GM21619 (cell line): ENCODE measurements around the gene UNC93A.
"Not testable (repeated sequence)": the region's sequence is repeated elsewhere in the genome, so short reads cannot be mapped to it uniquely, and the experiment has no call there.

ENCODE experiments used
- ATAC-seq: cut with Tn5 transposase; IDR thresholded peaks from one replicate; pipeline ENCODE4 v1.9.1; 2021; ENCODE audit not compliant: unreplicated experiment

The UNC93A gene

GRCh38 chr6:167270499-167271311, 20.4 kb upstream of the UNC93A start:
- no peak for ATAC-seq

GRCh38 chr6:167272151-167272550, 19.0 kb upstream of the UNC93A start:
- ATAC-seq, result no peak

DNA sequence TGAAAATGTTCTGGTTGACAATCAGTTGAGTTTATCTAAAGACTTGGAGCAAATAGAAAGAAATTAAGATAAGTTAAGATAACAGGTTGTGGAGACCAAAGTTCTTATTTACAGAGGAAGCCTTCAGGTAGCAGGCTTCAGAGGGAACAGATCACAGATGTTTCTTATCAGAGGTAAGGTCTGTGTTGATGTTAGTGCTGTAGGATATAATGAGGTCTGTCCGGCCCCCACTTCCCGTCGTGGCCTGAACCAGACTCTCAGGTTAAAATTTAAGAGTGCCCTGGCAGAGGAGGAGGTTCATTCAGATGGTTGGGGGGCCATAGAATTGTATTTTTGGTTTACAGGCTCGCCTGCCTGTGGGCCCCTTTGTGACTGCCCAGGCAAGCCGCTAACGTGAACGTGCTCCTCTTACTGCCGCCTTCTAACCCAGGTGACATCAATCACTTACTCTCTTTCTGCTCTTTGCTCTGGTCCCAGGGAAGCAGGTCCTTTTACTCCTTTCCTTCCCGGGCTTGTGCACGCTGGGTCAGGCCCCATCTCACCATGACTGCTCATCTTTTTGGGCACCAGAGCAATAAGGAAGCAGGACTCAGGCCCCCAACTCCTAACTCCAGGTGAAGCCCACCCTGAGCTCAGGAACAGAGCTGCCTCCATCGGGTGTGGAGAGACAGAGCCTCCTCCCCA, 18.3 kb upstream of the UNC93A start:
- no peak for ATAC-seq

DNA sequence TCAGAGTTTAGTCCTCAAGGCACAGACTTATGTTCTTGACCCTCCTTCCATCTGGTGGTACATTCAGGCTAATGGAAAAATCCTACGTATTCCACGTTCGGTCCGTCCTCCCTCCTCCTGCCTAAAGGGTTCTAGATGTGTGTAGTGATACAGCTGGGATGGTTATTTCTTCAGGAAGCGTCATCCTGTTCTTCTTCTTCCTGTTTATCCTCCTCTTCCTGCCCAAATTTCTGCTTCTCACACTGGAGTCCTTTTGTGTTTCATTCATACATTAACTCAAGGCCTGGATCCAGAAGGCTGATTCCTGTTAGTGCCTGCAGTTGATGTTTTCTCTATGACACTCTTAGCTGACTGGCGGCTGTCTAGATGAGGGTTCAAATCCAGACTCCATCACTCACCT, 16.8 kb upstream of the UNC93A start:
- no peak for ATAC-seq

GRCh38 chr6:167275001-167275400, 16.1 kb upstream of the UNC93A start:
- ATAC-seq, result no peak

GRCh38 chr6:167275436-167275835, 15.7 kb upstream of the UNC93A start:
- ATAC-seq, result no peak

DNA sequence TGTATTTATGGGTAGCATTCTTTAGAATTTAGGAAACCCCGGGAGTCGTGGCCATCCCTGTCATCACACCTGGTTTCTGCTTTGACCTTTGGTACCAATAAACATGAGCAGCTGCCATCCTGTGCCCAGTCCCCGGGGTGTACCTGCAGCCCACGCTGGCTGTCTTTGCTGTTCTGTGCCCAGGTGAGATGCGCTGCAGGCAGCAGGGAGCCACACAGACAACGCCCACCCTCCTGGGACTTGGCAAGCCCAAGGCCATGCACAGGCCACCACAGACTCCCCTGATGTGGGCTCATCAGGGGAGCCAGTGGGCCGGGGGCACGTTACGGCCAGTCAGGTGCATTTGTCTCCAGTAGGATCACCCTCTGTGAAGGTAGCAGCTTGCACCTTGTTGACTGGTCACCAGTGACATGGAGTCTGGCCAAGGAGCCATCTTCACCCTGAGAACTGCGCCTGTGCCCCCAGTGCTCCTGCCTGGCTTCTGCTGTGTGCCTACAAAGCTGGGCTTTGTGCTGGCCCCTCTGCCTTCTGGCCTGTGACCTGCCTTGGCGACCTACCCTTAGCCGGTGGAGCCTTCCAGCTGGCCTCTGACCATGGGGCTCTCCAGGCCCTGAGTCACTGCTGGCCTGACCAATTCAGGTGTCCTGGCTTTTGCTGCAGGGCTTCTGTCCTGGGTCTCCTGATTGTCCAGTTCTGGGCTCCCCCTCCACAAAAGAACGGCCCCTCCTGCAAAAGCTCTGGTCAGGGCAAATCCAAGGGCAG, 14.2 kb upstream of the UNC93A start:
- no peak for ATAC-seq

DNA sequence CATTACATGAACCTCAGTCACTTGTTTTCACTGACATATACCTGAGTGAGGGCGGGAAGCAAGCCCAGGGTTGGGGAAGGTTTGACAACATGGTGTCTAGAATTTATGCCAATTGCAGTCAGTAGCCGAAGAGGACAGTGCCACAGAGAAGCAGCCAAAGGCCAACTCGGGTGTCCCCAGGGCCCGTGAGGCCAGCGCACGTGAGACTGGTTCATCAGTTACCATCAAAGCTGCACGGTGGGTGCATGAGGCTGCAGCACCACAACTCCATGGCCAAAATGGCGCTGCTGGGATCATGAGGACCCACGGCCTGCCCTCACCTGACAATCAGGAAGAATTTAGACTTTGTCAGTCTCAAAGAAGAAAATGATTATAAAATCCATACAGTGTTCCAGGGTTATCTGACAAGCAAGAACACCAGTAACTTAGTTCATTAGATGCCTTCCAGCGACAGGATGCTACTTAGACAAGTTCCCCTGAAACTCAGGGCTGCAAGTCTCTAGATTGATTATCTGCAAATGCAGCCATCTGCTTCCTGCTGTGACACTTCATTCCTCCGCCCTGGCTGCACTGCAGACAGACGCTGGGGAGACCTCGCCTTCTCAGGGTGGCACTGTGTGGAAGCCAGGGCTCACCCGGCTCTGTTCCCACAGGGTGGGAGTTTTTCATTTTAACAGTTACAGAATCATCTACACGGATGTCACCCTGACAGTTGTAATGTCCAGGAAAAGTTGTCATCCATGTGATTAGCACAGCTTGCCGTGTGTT, 12.8 kb upstream of the UNC93A start:
- ATAC-seq, result not testable (repeated sequence)

GRCh38 chr6:167279766-167280446, 11.2 kb upstream of the UNC93A start:
- no peak for ATAC-seq

DNA sequence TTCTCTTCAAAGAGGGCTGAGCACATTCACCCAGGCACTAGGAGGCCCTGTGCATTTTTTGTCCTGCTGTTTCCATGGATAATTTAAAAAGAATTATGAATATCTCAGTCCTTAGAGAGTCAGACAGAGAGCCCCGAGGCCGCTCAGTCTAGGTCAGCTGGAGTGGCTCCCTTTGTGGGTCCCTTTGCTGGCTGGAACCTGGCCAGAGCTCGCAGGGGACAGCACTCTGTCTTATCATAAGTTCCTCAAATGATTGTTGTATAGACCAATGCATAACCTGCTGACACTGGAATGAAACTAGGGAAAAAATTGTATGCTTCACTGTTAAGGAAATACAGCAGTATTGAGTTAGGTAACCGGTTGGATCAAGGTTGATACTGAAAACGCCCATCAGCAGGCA, 10.6 kb upstream of the UNC93A start:
- ATAC-seq, result not testable (repeated sequence)

DNA sequence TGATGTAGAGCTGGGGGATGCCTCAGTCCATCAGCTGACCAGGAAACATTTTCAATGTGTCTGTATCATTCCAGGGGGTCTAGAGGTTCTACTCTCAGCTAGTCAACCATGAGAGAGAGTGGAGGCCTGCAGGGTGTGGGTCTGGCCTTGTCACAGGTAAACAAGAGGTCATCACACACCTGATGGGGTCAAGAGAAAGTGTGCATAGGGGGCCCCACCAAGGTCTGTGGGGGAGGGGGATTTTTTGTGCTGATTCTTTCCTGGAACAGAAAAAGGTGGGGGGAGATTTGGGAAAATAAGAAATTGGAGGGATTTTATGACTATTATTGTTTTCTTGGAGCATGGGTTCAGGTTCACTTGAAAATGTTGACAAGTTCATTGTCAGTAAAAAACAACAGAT, 8.9 kb upstream of the UNC93A start:
- ATAC-seq, result no peak

- ATAC-seq, result not testable (repeated sequence)
These were observed 6.5 kb upstream of the UNC93A start for GRCh38 chr6:167284565-167284964.

DNA sequence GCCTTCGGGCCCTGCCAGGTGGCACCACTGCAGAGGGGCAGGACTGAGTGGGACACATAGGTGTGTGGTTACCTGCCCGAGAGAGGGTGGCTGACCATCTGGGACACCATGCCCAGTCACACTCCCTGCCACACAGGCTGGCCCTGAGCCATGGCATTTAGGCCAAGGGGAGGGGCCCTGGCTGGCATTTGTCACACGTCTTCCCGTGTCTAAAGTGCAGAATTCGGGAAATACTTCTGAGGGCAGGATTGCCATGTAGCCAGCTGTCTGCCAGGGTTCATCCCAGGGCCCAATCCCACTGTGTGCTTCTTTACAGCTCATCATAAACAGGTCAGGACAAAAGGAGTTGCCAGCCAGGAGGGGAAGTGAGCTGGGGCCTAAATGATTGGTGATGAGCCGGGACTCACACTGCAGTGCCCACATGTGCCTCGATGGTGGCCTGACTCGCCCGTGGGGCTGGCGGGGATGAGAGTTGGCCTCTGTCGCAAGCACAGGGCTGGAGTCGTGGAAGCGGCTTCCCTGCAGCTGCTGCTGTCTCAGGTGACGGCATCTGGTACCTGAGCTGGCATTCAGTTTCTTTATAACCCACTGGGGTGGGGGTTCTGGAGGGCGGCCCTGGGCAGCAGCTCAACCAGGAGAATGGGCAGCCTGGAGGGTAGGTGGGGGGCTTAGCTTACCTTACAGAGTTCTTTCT, 5.9 kb upstream of the UNC93A start:
- no peak for ATAC-seq

- no peak for ATAC-seq
These were observed 3.5 kb upstream of the UNC93A start for GRCh38 chr6:167287513-167288048.

DNA sequence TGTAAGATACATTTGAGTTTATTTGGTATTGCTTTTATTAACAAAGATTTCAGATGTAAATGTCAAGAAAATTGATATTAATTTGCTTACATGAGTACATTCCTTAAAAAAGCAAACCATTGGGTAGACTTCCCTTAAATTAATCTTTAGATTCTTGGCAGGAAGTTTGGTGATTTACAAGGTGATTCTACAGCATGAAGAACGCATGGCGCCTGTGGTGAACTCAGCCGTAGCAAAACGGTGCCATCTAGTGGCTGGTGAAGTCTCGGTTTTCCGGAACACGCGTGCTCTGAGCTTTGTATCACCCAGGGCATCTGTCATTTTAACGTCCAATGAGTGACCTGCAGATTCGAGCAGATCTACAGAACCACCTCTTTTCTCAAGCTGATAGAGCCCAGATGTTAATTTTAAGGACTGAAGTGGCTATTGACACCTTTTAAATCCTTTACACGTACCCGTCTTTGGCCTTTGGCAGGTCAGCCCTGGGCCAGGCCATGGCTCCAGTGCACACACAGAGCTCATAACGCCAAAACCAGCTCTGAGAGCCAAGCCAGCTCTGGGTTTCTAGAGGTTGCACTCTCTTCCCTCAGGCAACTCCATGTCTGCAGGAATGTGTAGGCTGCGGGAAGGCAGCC, 2.4 kb upstream of the UNC93A start:
- peak; percentile 83 for ATAC-seq

GRCh38 chr6:167289291-167289690, 1.8 kb upstream of the UNC93A start:
- ATAC-seq, result not testable (repeated sequence)

- ATAC-seq, result no peak
These were observed 647 bp downstream of the UNC93A start for GRCh38 chr6:167291623-167292300.

- ATAC-seq, result no peak
These were observed 1.4 kb downstream of the UNC93A start for GRCh38 chr6:167292301-167293087.
